ENCODE data around the gene ZFP62.

The ZFP62 gene

GRCh38 chr5:180801596-180802324 lies 59.3 kb downstream of the ZFP62 start:
- Histone ChIP-seq H3K4me2 (ENCODE audit: low read length) (peak overlapping the region; percentile 85), H3K4me1 (ENCODE audit: insufficient read depth, low read length, severe bottlenecking) (peaks cover 65% of the 10 kb centered on the region), H3K27ac (ENCODE audit: low read depth, low read length, poor library complexity, severe bottlenecking) (no peak overlapping the region), H3K27me3 (ENCODE audit: insufficient read depth, low read length) (no peaks in the 10 kb centered on the region), H3K9me3 (ENCODE audit: low read length) (no peaks in the 10 kb centered on the region), H3F3A (ENCODE audit: insufficient read depth, low read length) (no peaks in the 10 kb centered on the region), H3K4me3 (ENCODE audit: low read depth, low read length, poor library complexity, severe bottlenecking) (peak overlapping the region; percentile 86), H4K20me1 (ENCODE audit: insufficient read depth, low read length) (no peaks in the 10 kb centered on the region), H3K9ac (ENCODE audit: low read length) (peak overlapping the region; percentile 76), H3K9me2 (ENCODE audit: low read depth, low read length) (no peaks in the 10 kb centered on the region), H3K36me3 (ENCODE audit: insufficient read depth, low read length) (peaks cover 22% of the 10 kb centered on the region; the same call in 1 of the 2 replicates), H3K79me2 (ENCODE audit: insufficient read depth, low read length) (peaks cover 51% of the 10 kb centered on the region), H2AFZ (ENCODE audit: low read length) (no peak overlapping the region)
- TF ChIP-seq EZH2 (IDR thresholded peaks at IDR 0.05; ENCODE audit: borderline replicate concordance, low read length) (no peak), CTCF (IDR thresholded peaks at IDR 0.05; ENCODE audit: low read length) (no peak)

DNA sequence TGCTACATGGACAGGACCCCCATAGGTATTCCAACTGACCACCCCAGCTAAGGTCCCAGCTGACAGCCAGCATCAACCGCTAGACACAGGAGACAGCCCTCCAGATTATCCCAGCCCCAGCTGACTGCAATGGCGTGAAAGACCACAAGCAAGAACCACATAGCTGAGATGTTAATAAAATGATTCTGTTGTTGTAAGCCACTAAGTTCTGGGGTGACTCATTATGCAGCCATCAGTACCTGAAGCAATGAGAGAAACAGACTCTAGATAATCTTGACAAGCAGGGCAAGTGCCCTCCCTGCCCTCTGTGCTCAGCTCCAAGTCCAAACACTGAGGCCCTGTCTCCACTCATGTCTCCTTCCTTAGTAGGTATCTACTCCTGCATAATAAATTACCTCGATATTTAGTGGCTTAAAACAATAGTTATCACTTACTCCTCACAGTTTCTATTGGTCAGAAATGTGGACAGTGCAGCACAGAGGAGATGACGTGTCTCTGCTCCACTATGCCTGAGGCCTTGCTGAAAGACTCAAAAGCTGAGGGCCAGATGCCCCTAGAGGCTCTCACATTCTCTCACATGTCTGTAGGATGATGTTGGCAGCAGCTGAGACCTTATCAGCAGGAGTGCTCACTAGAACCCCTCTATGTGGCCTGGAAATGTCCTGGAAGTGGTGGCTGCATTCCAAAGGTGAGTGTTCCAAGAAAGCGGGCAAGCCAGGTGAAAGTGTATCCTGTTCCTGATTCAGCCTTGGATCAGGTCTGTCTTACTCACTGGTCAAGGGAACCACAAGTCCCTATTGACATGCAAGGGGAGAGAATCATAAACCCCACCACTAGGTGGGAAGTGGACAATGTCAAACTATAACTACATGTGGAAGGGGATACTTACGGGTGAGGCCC lies 60.9 kb downstream of the ZFP62 start:
- Histone ChIP-seq H3F3A (ENCODE audit: insufficient read depth, low read length) (no peaks in the 10 kb centered on the region), H3K27me3 (ENCODE audit: insufficient read depth, low read length) (no peaks in the 10 kb centered on the region), H4K20me1 (ENCODE audit: insufficient read depth, low read length) (no peaks in the 10 kb centered on the region), H3K27ac (ENCODE audit: low read depth, low read length, poor library complexity, severe bottlenecking) (no peak overlapping the region), H3K9me3 (ENCODE audit: low read length) (no peaks in the 10 kb centered on the region), H3K79me2 (ENCODE audit: insufficient read depth, low read length) (peaks cover 65% of the 10 kb centered on the region), H3K9me2 (ENCODE audit: low read depth, low read length) (no peaks in the 10 kb centered on the region), H2AFZ (ENCODE audit: low read length) (no peak overlapping the region), H3K9ac (ENCODE audit: low read length) (no peak overlapping the region), H3K4me3 (ENCODE audit: low read depth, low read length, poor library complexity, severe bottlenecking) (peak overlapping the region; percentile 86), H3K4me1 (ENCODE audit: insufficient read depth, low read length, severe bottlenecking) (peaks cover 49% of the 10 kb centered on the region), H3K36me3 (ENCODE audit: insufficient read depth, low read length) (peaks cover 33% of the 10 kb centered on the region), H3K4me2 (ENCODE audit: low read length) (no peak overlapping the region; the same call in 1 of the 2 replicates)
- no peak for TF ChIP-seq EZH2 (IDR thresholded peaks at IDR 0.05; ENCODE audit: borderline replicate concordance, low read length)
- TF ChIP-seq CTCF (IDR thresholded peaks at IDR 0.05; ENCODE audit: low read length) = peak; percentile 24; the same call in 1 of the 2 replicates

DNA sequence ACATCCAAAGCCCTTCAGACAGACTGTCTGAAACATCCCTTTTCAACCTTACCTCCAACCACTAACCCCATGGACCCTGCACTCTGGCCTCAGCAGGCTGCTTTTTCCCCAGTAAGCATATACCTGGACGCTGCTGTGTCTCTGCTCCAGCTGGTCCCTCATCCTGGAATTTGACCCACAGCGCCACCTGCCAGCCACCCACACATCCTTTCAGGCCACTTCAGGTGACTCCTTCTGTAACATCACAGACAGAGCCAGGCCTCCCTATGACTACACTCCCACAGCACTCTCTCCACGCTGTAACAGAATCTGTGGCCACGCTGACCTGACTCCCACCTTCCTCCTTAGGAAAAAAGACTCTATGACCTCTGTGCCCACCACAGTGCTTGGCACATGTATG lies 61.9 kb downstream of the ZFP62 start:
- Histone ChIP-seq H4K20me1 (ENCODE audit: insufficient read depth, low read length) (no peaks in the 10 kb centered on the region), H3K9me2 (ENCODE audit: low read depth, low read length) (no peaks in the 10 kb centered on the region), H3K36me3 (ENCODE audit: insufficient read depth, low read length) (peaks cover 33% of the 10 kb centered on the region), H3K4me1 (ENCODE audit: insufficient read depth, low read length, severe bottlenecking) (peaks cover 40% of the 10 kb centered on the region), H3K4me2 (ENCODE audit: low read length) (no peak overlapping the region), H3F3A (ENCODE audit: insufficient read depth, low read length) (no peaks in the 10 kb centered on the region), H3K9me3 (ENCODE audit: low read length) (no peaks in the 10 kb centered on the region), H3K27ac (ENCODE audit: low read depth, low read length, poor library complexity, severe bottlenecking) (no peak overlapping the region), H3K27me3 (ENCODE audit: insufficient read depth, low read length) (no peaks in the 10 kb centered on the region), H2AFZ (ENCODE audit: low read length) (no peak overlapping the region), H3K9ac (ENCODE audit: low read length) (no peak overlapping the region), H3K4me3 (ENCODE audit: low read depth, low read length, poor library complexity, severe bottlenecking) (no peak overlapping the region), H3K79me2 (ENCODE audit: insufficient read depth, low read length) (peaks cover 74% of the 10 kb centered on the region)
- TF ChIP-seq EZH2 (IDR thresholded peaks at IDR 0.05; ENCODE audit: borderline replicate concordance, low read length) (no peak), CTCF (IDR thresholded peaks at IDR 0.05; ENCODE audit: low read length) (peak; percentile 52; the same call in 1 of the 2 replicates)

All from OCI-LY1 (cell line).